Panc1 (cell line): ENCODE measurements around the gene CLCN7.

Experiments
- CTCF ChIP-seq: fragments of 450-650 bp; IDR thresholded peaks from 2 replicates; pipeline ENCODE4 v1.5.1; 2017; ENCODE audit warnings: mild to moderate bottlenecking
- POLR2AphosphoS5 ChIP-seq: IDR thresholded peaks from 2 replicates; pipeline ENCODE4 v1.6.1; 2012; ENCODE audit warnings: mild to moderate bottlenecking, low read depth, low read length, moderate library complexity
- SIN3A ChIP-seq: IDR thresholded peaks from 2 replicates; pipeline ENCODE4 v1.6.1; 2012; ENCODE audit warnings: low read depth, mild to moderate bottlenecking, low read length, moderate library complexity, borderline replicate concordance; ENCODE audit not compliant: insufficient read depth
- TCF7L2 ChIP-seq: IDR thresholded peaks from 2 replicates; pipeline ENCODE4 v1.6.1; 2011; ENCODE audit warnings: mild to moderate bottlenecking, low read depth, low read length, inconsistent platforms
- TF ChIP-seq, protein P1 (sequence below), 2 experiments: IDR thresholded peaks; 2 replicates each; pipeline ENCODE4 v1.6.1; 2011 to 2012; ENCODE audit warnings: low read depth in 2 of 2, control low read depth in 1 of 2, low read length in 1 of 2, mild to moderate bottlenecking in 1 of 2, moderate library complexity in 1 of 2; ENCODE audit not compliant: insufficient read depth in 1 of 2

- no peak for TF ChIP-seq POLR2AphosphoS5
- TF ChIP-seq CTCF: no peak; the same call in 1 of the 2 replicates
- no peak for TF ChIP-seq TCF7L2
- TF ChIP-seq SIN3A: no peak
- TF ChIP-seq, protein P1, sequence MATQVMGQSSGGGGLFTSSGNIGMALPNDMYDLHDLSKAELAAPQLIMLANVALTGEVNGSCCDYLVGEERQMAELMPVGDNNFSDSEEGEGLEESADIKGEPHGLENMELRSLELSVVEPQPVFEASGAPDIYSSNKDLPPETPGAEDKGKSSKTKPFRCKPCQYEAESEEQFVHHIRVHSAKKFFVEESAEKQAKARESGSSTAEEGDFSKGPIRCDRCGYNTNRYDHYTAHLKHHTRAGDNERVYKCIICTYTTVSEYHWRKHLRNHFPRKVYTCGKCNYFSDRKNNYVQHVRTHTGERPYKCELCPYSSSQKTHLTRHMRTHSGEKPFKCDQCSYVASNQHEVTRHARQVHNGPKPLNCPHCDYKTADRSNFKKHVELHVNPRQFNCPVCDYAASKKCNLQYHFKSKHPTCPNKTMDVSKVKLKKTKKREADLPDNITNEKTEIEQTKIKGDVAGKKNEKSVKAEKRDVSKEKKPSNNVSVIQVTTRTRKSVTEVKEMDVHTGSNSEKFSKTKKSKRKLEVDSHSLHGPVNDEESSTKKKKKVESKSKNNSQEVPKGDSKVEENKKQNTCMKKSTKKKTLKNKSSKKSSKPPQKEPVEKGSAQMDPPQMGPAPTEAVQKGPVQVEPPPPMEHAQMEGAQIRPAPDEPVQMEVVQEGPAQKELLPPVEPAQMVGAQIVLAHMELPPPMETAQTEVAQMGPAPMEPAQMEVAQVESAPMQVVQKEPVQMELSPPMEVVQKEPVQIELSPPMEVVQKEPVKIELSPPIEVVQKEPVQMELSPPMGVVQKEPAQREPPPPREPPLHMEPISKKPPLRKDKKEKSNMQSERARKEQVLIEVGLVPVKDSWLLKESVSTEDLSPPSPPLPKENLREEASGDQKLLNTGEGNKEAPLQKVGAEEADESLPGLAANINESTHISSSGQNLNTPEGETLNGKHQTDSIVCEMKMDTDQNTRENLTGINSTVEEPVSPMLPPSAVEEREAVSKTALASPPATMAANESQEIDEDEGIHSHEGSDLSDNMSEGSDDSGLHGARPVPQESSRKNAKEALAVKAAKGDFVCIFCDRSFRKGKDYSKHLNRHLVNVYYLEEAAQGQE (IDR thresholded peaks at IDR 0.05; ENCODE audit: insufficient read depth in 1 of 2, low read depth in 2 of 2, low read length in 1 of 2): no peak
Measured at GRCh38 chr16:1435921-1436697, 38.7 kb downstream of the CLCN7 start.
